HepG2 (cell line): ENCODE measurements around the gene LRRC34.

Source experiments
- BHLHE40 ChIP-seq: IDR thresholded peaks from 2 replicates; pipeline ENCODE4 v1.6.1; 2011; ENCODE audit warnings: low read length, improper control_type of control experiment
- CBX5 ChIP-seq: sonication (generic); formaldehyde crosslinking; IDR thresholded peaks from 2 replicates; pipeline ENCODE4 v1.4.0; 2020; ENCODE audit warnings: missing genetic modification reagents, borderline replicate concordance
- CCAR2 ChIP-seq: fragments of 200-400 bp; formaldehyde crosslinking; optimal IDR thresholded peaks from 2 replicates; pipeline ENCODE3; 2018; ENCODE audit warnings: low read depth, mild to moderate bottlenecking, low read length, moderate library complexity
- CTCF ChIP-seq: sonication (generic); formaldehyde crosslinking; IDR thresholded peaks from 2 replicates; pipeline ENCODE4 v1.5.0; 2020; ENCODE audit warnings: mild to moderate bottlenecking, missing genetic modification reagents, moderate library complexity
- FUBP1 ChIP-seq: sonication (generic); formaldehyde crosslinking; IDR thresholded peaks from 2 replicates; pipeline ENCODE4 v1.5.1; 2020; ENCODE audit warnings: missing genetic modification reagents, mild to moderate bottlenecking, borderline replicate concordance
- MTA3 ChIP-seq: sonication (generic); formaldehyde crosslinking; IDR thresholded peaks from 2 replicates; pipeline ENCODE4 v1.4.0; 2020; ENCODE audit warnings: missing genetic modification reagents
- SMAD3 ChIP-seq: sonication (generic); formaldehyde crosslinking; IDR thresholded peaks from 2 replicates; pipeline ENCODE4 v1.4.0; 2020; ENCODE audit warnings: missing genetic modification reagents
- ZBTB7A ChIP-seq: sonication (generic); formaldehyde crosslinking; IDR thresholded peaks from 2 replicates; pipeline ENCODE4 v1.8.0; 2022; ENCODE audit warnings: mild to moderate bottlenecking, missing genetic modification reagents
- ZNF225 ChIP-seq: sonication (generic); formaldehyde crosslinking; IDR thresholded peaks from 2 replicates; pipeline ENCODE4 v1.4.0; 2020; ENCODE audit warnings: mild to moderate bottlenecking, missing genetic modification reagents

- TF ChIP-seq BHLHE40: no peak
- no peak for TF ChIP-seq ZBTB7A
- TF ChIP-seq CBX5 (CRISPR knock-in tag): no peak
- TF ChIP-seq FUBP1 (CRISPR knock-in tag): no peak
- no peak for TF ChIP-seq CCAR2
- TF ChIP-seq MTA3: no peak
- no peak for TF ChIP-seq CTCF (CRISPR knock-in tag)
- TF ChIP-seq SMAD3 (CRISPR knock-in tag): no peak
- TF ChIP-seq ZNF225 (CRISPR knock-in tag): no peak
These were observed 25.6 kb downstream of the LRRC34 start for GRCh38 chr3:169787120-169787519.
